ENCODE data around the gene LCN10. TPM values are rescaled to one million over a fixed set of nuclear protein-coding genes. Genes with fewer than 3 reads are reported as not detected.

LCN10 gene
- total RNA-seq, 1 experiment from 2014 or later: not detected

DNA sequence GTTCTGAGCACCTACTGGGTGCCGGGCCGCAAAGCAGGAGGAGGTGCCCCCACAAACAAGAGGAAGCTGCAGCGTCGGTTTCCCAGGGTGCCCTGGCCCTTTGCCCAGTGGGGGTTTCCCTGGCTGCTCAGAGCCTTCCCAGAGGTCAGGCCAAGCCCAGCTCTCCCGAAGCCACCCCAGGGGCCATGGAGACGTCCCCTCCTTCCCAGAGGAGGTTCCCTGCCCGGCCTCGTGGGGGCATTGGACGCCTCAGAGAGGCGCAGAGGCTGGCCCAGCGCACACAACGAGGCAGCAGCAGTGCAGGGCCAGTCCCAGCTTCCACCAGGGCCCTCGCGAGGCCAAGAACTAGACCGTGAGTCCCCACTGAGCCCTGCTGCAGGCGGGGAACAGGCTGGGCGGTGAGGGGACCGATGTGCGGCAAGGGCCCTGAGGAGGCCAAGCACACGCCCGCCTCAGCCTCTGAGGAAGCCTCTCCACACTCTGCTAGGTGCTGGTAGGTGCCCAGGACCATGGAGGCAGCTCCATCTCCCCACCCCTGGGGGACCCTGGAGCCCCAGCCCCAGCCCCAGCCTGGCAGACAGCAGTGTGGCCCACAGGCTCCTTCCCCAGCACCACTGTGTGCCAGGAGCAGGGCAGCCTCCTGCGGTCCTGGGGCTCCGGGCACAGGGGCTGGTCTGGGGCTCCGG is 23.4 kb downstream of the LCN10 start:
- BruUV-seq (replicated peaks): no TSS peak
- ATAC-seq (peak; percentile 22), DNase-seq (ENCODE audit: low read depth, low spot score) (no peak)
- ChIA-PET CTCF (no interaction called here), POLR2A (interaction anchor here (0.6 to 1.1 kb wide), 2 partner anchors 46 to 356 kb away, joined by 3 read pairs; no protein-coding TSS in a partner anchor)
- intact Hi-C loops (cut with micrococcal nuclease; ENCODE audit: unreplicated experiment): no loop called here
- TF ChIP-seq TCF7L2 (IDR thresholded peaks at IDR 0.05; ENCODE audit: low read depth, low read length) (no peak), POLR2AphosphoS5 (IDR thresholded peaks at IDR 0.05; ENCODE audit: low read depth, low read length) (no peak), SIN3A (IDR thresholded peaks at IDR 0.05; ENCODE audit: borderline replicate concordance, insufficient read depth, low read depth, low read length) (no peak)
- TF ChIP-seq, protein P1, sequence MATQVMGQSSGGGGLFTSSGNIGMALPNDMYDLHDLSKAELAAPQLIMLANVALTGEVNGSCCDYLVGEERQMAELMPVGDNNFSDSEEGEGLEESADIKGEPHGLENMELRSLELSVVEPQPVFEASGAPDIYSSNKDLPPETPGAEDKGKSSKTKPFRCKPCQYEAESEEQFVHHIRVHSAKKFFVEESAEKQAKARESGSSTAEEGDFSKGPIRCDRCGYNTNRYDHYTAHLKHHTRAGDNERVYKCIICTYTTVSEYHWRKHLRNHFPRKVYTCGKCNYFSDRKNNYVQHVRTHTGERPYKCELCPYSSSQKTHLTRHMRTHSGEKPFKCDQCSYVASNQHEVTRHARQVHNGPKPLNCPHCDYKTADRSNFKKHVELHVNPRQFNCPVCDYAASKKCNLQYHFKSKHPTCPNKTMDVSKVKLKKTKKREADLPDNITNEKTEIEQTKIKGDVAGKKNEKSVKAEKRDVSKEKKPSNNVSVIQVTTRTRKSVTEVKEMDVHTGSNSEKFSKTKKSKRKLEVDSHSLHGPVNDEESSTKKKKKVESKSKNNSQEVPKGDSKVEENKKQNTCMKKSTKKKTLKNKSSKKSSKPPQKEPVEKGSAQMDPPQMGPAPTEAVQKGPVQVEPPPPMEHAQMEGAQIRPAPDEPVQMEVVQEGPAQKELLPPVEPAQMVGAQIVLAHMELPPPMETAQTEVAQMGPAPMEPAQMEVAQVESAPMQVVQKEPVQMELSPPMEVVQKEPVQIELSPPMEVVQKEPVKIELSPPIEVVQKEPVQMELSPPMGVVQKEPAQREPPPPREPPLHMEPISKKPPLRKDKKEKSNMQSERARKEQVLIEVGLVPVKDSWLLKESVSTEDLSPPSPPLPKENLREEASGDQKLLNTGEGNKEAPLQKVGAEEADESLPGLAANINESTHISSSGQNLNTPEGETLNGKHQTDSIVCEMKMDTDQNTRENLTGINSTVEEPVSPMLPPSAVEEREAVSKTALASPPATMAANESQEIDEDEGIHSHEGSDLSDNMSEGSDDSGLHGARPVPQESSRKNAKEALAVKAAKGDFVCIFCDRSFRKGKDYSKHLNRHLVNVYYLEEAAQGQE (IDR thresholded peaks at IDR 0.05; ENCODE audit: insufficient read depth in 1 of 2, low read depth in 2 of 2, low read length in 1 of 2): no peak
- TF ChIP-seq, protein P2, sequence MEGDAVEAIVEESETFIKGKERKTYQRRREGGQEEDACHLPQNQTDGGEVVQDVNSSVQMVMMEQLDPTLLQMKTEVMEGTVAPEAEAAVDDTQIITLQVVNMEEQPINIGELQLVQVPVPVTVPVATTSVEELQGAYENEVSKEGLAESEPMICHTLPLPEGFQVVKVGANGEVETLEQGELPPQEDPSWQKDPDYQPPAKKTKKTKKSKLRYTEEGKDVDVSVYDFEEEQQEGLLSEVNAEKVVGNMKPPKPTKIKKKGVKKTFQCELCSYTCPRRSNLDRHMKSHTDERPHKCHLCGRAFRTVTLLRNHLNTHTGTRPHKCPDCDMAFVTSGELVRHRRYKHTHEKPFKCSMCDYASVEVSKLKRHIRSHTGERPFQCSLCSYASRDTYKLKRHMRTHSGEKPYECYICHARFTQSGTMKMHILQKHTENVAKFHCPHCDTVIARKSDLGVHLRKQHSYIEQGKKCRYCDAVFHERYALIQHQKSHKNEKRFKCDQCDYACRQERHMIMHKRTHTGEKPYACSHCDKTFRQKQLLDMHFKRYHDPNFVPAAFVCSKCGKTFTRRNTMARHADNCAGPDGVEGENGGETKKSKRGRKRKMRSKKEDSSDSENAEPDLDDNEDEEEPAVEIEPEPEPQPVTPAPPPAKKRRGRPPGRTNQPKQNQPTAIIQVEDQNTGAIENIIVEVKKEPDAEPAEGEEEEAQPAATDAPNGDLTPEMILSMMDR (IDR thresholded peaks at IDR 0.05): no peak
- Histone ChIP-seq H3K36me3 (ENCODE audit: control insufficient read depth, insufficient read depth, low read length) (no peaks in the 10 kb centered on the region; the same call in 1 of the 2 replicates), H3K4me3 (ENCODE audit: low read depth in 2 of 2, low read length in 2 of 2) (no peak overlapping the region), H3K9me3 (ENCODE audit: control insufficient read depth, insufficient read depth, low read depth, low read length) (no peaks in the 10 kb centered on the region), H3K4me1 (ENCODE audit: control insufficient read depth, insufficient read depth, low read length) (peaks cover 25% of the 10 kb centered on the region), H3K27me3 (ENCODE audit: control insufficient read depth, insufficient read depth, low read length) (no peaks in the 10 kb centered on the region), H3K27ac (ENCODE audit: low read length) (no peak overlapping the region)
- in situ Hi-C loops (cut with HindIII; ENCODE audit: low pct_unique_long_range_greater_than_20kb, low sequenced_read_pairs): no loop called here

DNA sequence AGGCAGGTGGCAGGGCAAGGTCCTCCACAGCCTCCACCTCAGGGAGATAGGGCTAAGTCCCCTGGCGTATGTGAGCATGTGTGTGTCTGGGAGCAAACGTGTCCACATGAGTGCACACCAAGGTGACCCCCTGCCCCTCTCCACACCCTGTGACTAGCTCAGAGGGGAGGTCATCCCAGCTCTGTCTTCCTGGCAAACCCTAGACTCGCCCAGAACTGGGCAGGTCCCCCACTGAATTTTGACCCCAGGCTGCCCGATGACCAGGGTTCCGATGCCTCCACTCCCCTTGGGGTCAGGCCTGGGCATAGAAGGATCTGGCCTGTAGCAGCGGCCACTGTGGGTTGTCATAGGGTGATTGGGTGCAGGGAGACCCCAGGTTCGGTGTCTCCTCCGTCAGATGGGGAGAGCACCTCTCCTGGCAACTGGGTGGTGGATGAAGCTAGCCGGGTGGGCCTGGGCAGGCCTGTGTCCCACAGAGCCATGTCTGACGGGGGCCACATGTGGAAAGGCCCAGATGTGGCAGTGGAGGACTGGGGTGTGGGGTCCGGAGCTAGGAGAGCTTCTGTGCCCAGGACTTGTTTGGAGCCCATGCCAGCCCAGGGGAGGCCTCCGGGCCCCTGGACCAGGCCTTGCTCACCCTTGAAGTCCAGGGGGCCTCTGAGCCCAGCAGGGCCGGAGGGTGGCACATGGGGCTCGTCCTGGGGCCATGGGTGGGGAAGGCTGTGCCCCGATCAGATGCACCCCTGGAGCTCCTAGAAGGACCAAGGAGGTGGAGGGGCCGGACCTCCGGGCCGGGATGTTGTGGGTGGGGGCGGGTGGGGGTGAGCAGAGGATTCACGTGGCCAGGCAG is 24.2 kb downstream of the LCN10 start:
- no peak for TF ChIP-seq SIN3A (IDR thresholded peaks at IDR 0.05; ENCODE audit: borderline replicate concordance, insufficient read depth, low read depth, low read length)
- TF ChIP-seq, protein P2 (IDR thresholded peaks at IDR 0.05): no peak
- TF ChIP-seq, protein P1 (IDR thresholded peaks at IDR 0.05; ENCODE audit: insufficient read depth in 1 of 2, low read depth in 2 of 2, low read length in 1 of 2): no peak
- TF ChIP-seq POLR2AphosphoS5 (IDR thresholded peaks at IDR 0.05; ENCODE audit: low read depth, low read length): no peak
- no peak for TF ChIP-seq TCF7L2 (IDR thresholded peaks at IDR 0.05; ENCODE audit: low read depth, low read length)
- ATAC-seq (no peak), DNase-seq (ENCODE audit: low read depth, low spot score) (no peak)
- H3K27ac ChIP-seq (ENCODE audit: low read length): no peak overlapping the region
- in situ Hi-C loops (cut with HindIII; ENCODE audit: low pct_unique_long_range_greater_than_20kb, low sequenced_read_pairs): no loop called here
- no peaks in the 10 kb centered on the region for H3K27me3 ChIP-seq (ENCODE audit: control insufficient read depth, insufficient read depth, low read length)
- intact Hi-C loops (cut with micrococcal nuclease; ENCODE audit: unreplicated experiment): no loop called here
- H3K4me1 ChIP-seq (ENCODE audit: control insufficient read depth, insufficient read depth, low read length): peaks cover 17% of the 10 kb centered on the region
- H3K4me3 ChIP-seq (ENCODE audit: low read depth in 2 of 2, low read length in 2 of 2): no peak overlapping the region
- BruUV-seq (replicated peaks): no TSS peak
- no peaks in the 10 kb centered on the region for H3K9me3 ChIP-seq (ENCODE audit: control insufficient read depth, insufficient read depth, low read depth, low read length)
- POLR2A ChIA-PET: interaction anchor here (0.5 kb wide), 1 partner anchor 20 kb away, joined by 3 read pairs; no protein-coding TSS in a partner anchor
- CTCF ChIA-PET: no interaction called here
- H3K36me3 ChIP-seq (ENCODE audit: control insufficient read depth, insufficient read depth, low read length): no peaks in the 10 kb centered on the region
